K562 (cell line): Measurements from ENCODE around the gene ARHGAP26. TPM values are rescaled to one million over a fixed set of nuclear protein-coding genes. Genes with fewer than 3 reads are reported as not detected.

Experiments used
- ATAC-seq: fragments of 200-7000 bp; cut with Tn5 transposase; 3 replicates; pipeline ENCODE4 v1.9.1; 2020; ENCODE audit warnings: moderate library complexity
- BruUV-seq: library from RNA; stranded (reverse); fragments of 400-500 nt; replicated peaks from 2 replicates; lab custom pipeline; 2021; lab: Mats Ljungman, UMichigan
- CTCF ChIA-PET: fragments of 300-600 bp; formaldehyde crosslinking; extraction: SDS; loops from one replicate; lab custom pipeline; 2021; ENCODE audit warnings: low intra/inter-chr PET ratio; lab: Yijun Ruan, JAX
- POLR2A ChIA-PET: fragments of 300-600, 350-650 bp; sonication (Branson Sonifier 250); formaldehyde crosslinking; extraction: SDS; loops from one replicate; lab custom pipeline; 2021; ENCODE audit warnings: antibody characterized with exemption, inconsistent platforms; lab: Yijun Ruan, JAX
- DNase-seq, 4 experiments: peaks; one replicate each; pipeline versions ENCODE4 v3.0.0 to v3.0.0-alpha.2; 2011 to 2018; ENCODE audit warnings: low spot score in 3 of 4, mixed read lengths in 3 of 4; ENCODE audit errors: extremely low read depth in 1 of 4
- FAIRE-seq: peaks from 2 replicates; lab custom pipeline; 2011; peaks lifted over from hg19 to GRCh38; lab: Jason Lieb, UNC
- H2AFZ ChIP-seq: 2 replicates; pipeline ENCODE4 v1.6.0; 2011; ENCODE audit warnings: low read depth, low read length, control low read depth, inconsistent platforms
- H3K27ac ChIP-seq: fragments of 200-600 bp; 3 replicates; pipeline ENCODE4 v1.8.0; 2011; ENCODE audit warnings: low read depth, mild to moderate bottlenecking, control low read depth, inconsistent platforms, low read length, moderate library complexity, mixed read lengths; ENCODE audit errors: extremely low read depth
- H3K27me3 ChIP-seq, 2 experiments: fragments of 300-600 bp in 1 of 2; 2 replicates in 1 of 2; 3 replicates in 1 of 2; pipeline versions ENCODE4 v1.6.0 to v1.8.0; 2011; ENCODE audit warnings: inconsistent platforms in 2 of 2, low read length in 2 of 2, mild to moderate bottlenecking in 1 of 2, mixed read lengths in 1 of 2, moderate library complexity in 1 of 2; ENCODE audit not compliant: control insufficient read depth in 2 of 2, insufficient read depth in 2 of 2
- H3K36me3 ChIP-seq: fragments of 300-600 bp; 3 replicates; pipeline ENCODE4 v1.8.0; 2011; ENCODE audit warnings: mild to moderate bottlenecking, low read length, inconsistent platforms; ENCODE audit not compliant: control insufficient read depth, insufficient read depth
- H3K4me1 ChIP-seq, 2 experiments: fragments of 200-600 bp in 1 of 2; replicated peaks in 1 of 2; 2 replicates in 1 of 2; 3 replicates in 1 of 2; pipeline versions ENCODE4 v1.5.1 to v1.8.0; 2011; ENCODE audit warnings: inconsistent platforms in 2 of 2, low read length in 2 of 2, mild to moderate bottlenecking in 1 of 2, mixed read lengths in 1 of 2, moderate library complexity in 1 of 2; ENCODE audit not compliant: control insufficient read depth in 2 of 2, insufficient read depth in 2 of 2
- H3K4me2 ChIP-seq: 2 replicates; pipeline ENCODE4 v1.6.1; 2011; ENCODE audit warnings: low read length, control low read depth, inconsistent platforms, mixed read lengths; ENCODE audit not compliant: insufficient read depth
- H3K4me3 ChIP-seq: fragments of 200-600 bp; sonication (generic), shearing (Covaris generic); 2 replicates; pipeline ENCODE4 v1.5.1; 2016; ENCODE audit warnings: control low read depth, inconsistent platforms
- H3K79me2 ChIP-seq: fragments of 200-600 bp; 3 replicates; pipeline ENCODE4 v1.8.0; 2011; ENCODE audit warnings: low read length, inconsistent platforms; ENCODE audit not compliant: control insufficient read depth, insufficient read depth
- H3K9ac ChIP-seq, 2 experiments: 2 replicates each; pipeline versions ENCODE4 v1.6.0 to v1.6.1; 2011; ENCODE audit warnings: low read depth in 2 of 2, low read length in 2 of 2, control low read depth in 1 of 2, inconsistent platforms in 1 of 2, mild to moderate bottlenecking in 1 of 2, mixed read lengths in 1 of 2; ENCODE audit not compliant: insufficient read depth in 1 of 2
- H3K9me1 ChIP-seq: one replicate; pipeline ENCODE4 v1.6.0; 2011; ENCODE audit warnings: inconsistent platforms, mild to moderate bottlenecking, low read length, moderate library complexity; ENCODE audit not compliant: control insufficient read depth, insufficient read depth
- H3K9me3 ChIP-seq: replicated peaks from 2 replicates; pipeline ENCODE4 v1.5.1; 2011; ENCODE audit warnings: low read depth, low read length, inconsistent platforms; ENCODE audit not compliant: control insufficient read depth, insufficient read depth
- H4K20me1 ChIP-seq: replicated peaks from 2 replicates; pipeline ENCODE4 v1.6.1; 2011; ENCODE audit warnings: low read length, inconsistent platforms, mixed read lengths; ENCODE audit not compliant: control insufficient read depth, insufficient read depth
- ATF1 ChIP-seq, 2 experiments: fragments of 450-650 bp in 1 of 2; IDR thresholded peaks; 2 replicates each; pipeline ENCODE4 v1.6.1; 2016; ENCODE audit warnings: missing compliant biosample characterization in 1 of 2, missing genetic modification characterization in 1 of 2
- CHD2 ChIP-seq: IDR thresholded peaks from 2 replicates; pipeline ENCODE4 v1.6.1; 2011; ENCODE audit warnings: low read depth, low read length
- EHMT2 ChIP-seq: fragments of 450-650 bp; IDR thresholded peaks from 2 replicates; pipeline ENCODE4 v1.6.1; 2018; ENCODE audit warnings: antibody characterized with exemption
- GATAD2A ChIP-seq: fragments of 450-650 bp; IDR thresholded peaks from 2 replicates; pipeline ENCODE4 v1.6.1; 2017
- MED1 ChIP-seq: sonication (generic); formaldehyde crosslinking; IDR thresholded peaks from 2 replicates; pipeline ENCODE4 v1.8.1; 2023; ENCODE audit warnings: missing genetic modification reagents, borderline replicate concordance
- NCOA4 ChIP-seq: fragments of 450-650 bp; IDR thresholded peaks from 2 replicates; pipeline ENCODE4 v1.6.1; 2018; ENCODE audit warnings: mild to moderate bottlenecking; ENCODE audit not compliant: partially characterized antibody
- POLR2B ChIP-seq: fragments of 450-650 bp; IDR thresholded peaks from 2 replicates; pipeline ENCODE4 v1.6.1; 2018; ENCODE audit warnings: low read depth; ENCODE audit not compliant: partially characterized antibody
- RAD21 ChIP-seq, 2 experiments: fragments of 250-450 bp in 1 of 2; fragments of 450-650 bp in 1 of 2; sonication (Bioruptor Pico) in 1 of 2; formaldehyde crosslinking in 1 of 2; IDR thresholded peaks in 1 of 2; conservative IDR thresholded peaks in 1 of 2; 2 replicates each; pipeline versions ENCODE4 v1.4.0 to v1.8.0; 2020 to 2022; ENCODE audit warnings: mild to moderate bottlenecking in 2 of 2, moderate library complexity in 1 of 2
- SUPT5H ChIP-seq: fragments of 450-650 bp; IDR thresholded peaks from 2 replicates; pipeline ENCODE4 v1.6.1; 2016
- TAF1 ChIP-seq: IDR thresholded peaks from 2 replicates; pipeline ENCODE4 v1.6.1; 2011; ENCODE audit warnings: mild to moderate bottlenecking, low read length, moderate library complexity; ENCODE audit not compliant: insufficient read depth, control insufficient read depth, severe bottlenecking; ENCODE audit errors: extremely low read depth
- ZNF121 ChIP-seq: sonication (generic); formaldehyde crosslinking; conservative IDR thresholded peaks from 2 replicates; pipeline ENCODE4 v1.8.0; 2022; ENCODE audit warnings: missing genetic modification reagents
- WGBS: fragments of 100-300 bp; shearing (Covaris generic); methylation state at CpG from one replicate; pipeline ENCODE4 v1.1.6; 2016; ENCODE audit warnings: low coverage, mixed read lengths; ENCODE audit not compliant: insufficient coverage; ENCODE audit errors: missing lambda C conversion rate; 5-methylcytosine and 5-hydroxymethylcytosine counted together
- in situ Hi-C: fragments of 300-500 bp; cut with MboI; formaldehyde crosslinking; loops from 4 replicates; pipeline ENCODE4 v1.15.0; 2018; ENCODE audit warnings: inconsistent platforms, mixed read lengths
- intact Hi-C: fragments of 100-400 bp; cut with micrococcal nuclease; formaldehyde crosslinking; loops from 2 replicates; pipeline ENCODE4 v1.14.2; 2022
- polyA plus RNA-seq, 8 experiments: library from polyadenylated mRNA; depleted of rRNA in 4 of 8; stranded (reverse) in 5 of 8; unstranded in 3 of 8; fragments of >200 nt; fragmentation: Nextera tagmentation in 2 of 8; fragmentation: Illumina TruSeq in 1 of 8; extraction: Ambion mirVana in 2 of 8; extraction: Trizol in 1 of 8; gene quantifications; 2 replicates each; pipeline versions ENCODE4 v1.2.1 to v1.2.3, GENCODE V29; 2011 to 2014; ENCODE audit warnings: inconsistent platforms in 1 of 8, missing spikeins in 1 of 8
- total RNA-seq, 7 experiments: library from RNA; depleted of rRNA in 6 of 7; stranded (reverse); fragments of >200 nt in 6 of 7; fragmentation: Illumina TruSeq in 2 of 7; extraction: Trizol in 2 of 7; gene quantifications; 2 replicates each; pipeline versions ENCODE4 v1.2.1 to v1.2.3, GENCODE V29; 2011 to 2021; ENCODE audit warnings: low replicate concordance in 1 of 7
- TF ChIP-seq, protein P1 (sequence below), 2 experiments: fragments of 450-650 bp; IDR thresholded peaks; 2 replicates each; pipeline ENCODE4 v1.6.1; 2016; ENCODE audit warnings: mild to moderate bottlenecking in 2 of 2, borderline replicate concordance in 1 of 2, low read depth in 1 of 2, moderate library complexity in 1 of 2
- TF ChIP-seq, protein P2 (sequence below): sonication (generic); IDR thresholded peaks from 2 replicates; pipeline ENCODE4 v1.6.1; 2016

Gene ARHGAP26
- total and polyA plus RNA-seq, 9 of the 15 experiments (the other 6 are each of a cell fraction or from before 2014, with no cell fraction given) = 0.13 to 1.1 (median 0.55) TPM

DNA sequence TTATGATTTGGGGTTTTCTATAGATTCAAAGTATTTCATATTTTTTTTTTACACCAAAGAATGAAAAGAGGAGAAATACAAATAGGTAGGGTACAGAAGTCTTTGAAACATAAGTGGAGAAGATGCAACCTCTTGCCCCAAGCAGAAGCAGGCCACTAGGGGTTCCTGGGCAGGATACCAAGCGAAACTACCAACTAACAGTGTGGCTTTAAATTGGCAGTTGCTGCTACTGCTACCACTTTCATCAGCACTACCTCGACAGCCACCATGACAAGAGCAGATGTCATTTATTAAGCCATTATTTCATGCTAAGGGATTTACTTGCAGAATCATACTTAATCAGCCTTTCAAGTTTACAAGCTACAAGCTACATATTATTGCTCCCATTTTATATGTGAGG lies 345.2 kb downstream of the ARHGAP26 start:
- 15% methylated on average over 2 of the region's 2 CpGs for WGBS
- Histone ChIP-seq H3K4me1 (no peaks in the 10 kb centered on the region), H3K9me1 (no peaks in the 10 kb centered on the region), H3K79me2 (no peaks in the 10 kb centered on the region), H4K20me1 (no peaks in the 10 kb centered on the region), H3K9me3 (no peaks in the 10 kb centered on the region), H2AFZ (no peak overlapping the region), H3K4me2 (no peak overlapping the region), H3K27ac (no peak overlapping the region), H3K9ac (no peak overlapping the region), H3K27me3 (no peaks in the 10 kb centered on the region), H3K36me3 (no peaks in the 10 kb centered on the region), H3K4me3 (no peak overlapping the region)
- intact Hi-C loops (no loop called here), in situ Hi-C loops (no loop called here)
- ChIA-PET CTCF (no interaction called here), POLR2A (no interaction called here)
- no TSS peak for BruUV-seq
- FAIRE-seq (no peak), ATAC-seq (no peak), DNase-seq (no peak)
- TF ChIP-seq SUPT5H (no peak), MED1 (CRISPR knock-in tag) (no peak), GATAD2A (no peak), TAF1 (no peak), ATF1 (CRISPR knock-in tag; IDR thresholded peaks at IDR 0.05) (no peak), ATF1 (tag; IDR thresholded peaks at IDR 0.05) (no peak), POLR2B (no peak), CHD2 (no peak), RAD21 (CRISPR knock-in tag; conservative IDR thresholded peaks at IDR 0.05 in 1 of 2, IDR thresholded peaks at IDR 0.05 in 1 of 2) (no peak), EHMT2 (no peak), ZNF121 (CRISPR knock-in tag) (no peak), NCOA4 (no peak)
- TF ChIP-seq, protein P1, sequence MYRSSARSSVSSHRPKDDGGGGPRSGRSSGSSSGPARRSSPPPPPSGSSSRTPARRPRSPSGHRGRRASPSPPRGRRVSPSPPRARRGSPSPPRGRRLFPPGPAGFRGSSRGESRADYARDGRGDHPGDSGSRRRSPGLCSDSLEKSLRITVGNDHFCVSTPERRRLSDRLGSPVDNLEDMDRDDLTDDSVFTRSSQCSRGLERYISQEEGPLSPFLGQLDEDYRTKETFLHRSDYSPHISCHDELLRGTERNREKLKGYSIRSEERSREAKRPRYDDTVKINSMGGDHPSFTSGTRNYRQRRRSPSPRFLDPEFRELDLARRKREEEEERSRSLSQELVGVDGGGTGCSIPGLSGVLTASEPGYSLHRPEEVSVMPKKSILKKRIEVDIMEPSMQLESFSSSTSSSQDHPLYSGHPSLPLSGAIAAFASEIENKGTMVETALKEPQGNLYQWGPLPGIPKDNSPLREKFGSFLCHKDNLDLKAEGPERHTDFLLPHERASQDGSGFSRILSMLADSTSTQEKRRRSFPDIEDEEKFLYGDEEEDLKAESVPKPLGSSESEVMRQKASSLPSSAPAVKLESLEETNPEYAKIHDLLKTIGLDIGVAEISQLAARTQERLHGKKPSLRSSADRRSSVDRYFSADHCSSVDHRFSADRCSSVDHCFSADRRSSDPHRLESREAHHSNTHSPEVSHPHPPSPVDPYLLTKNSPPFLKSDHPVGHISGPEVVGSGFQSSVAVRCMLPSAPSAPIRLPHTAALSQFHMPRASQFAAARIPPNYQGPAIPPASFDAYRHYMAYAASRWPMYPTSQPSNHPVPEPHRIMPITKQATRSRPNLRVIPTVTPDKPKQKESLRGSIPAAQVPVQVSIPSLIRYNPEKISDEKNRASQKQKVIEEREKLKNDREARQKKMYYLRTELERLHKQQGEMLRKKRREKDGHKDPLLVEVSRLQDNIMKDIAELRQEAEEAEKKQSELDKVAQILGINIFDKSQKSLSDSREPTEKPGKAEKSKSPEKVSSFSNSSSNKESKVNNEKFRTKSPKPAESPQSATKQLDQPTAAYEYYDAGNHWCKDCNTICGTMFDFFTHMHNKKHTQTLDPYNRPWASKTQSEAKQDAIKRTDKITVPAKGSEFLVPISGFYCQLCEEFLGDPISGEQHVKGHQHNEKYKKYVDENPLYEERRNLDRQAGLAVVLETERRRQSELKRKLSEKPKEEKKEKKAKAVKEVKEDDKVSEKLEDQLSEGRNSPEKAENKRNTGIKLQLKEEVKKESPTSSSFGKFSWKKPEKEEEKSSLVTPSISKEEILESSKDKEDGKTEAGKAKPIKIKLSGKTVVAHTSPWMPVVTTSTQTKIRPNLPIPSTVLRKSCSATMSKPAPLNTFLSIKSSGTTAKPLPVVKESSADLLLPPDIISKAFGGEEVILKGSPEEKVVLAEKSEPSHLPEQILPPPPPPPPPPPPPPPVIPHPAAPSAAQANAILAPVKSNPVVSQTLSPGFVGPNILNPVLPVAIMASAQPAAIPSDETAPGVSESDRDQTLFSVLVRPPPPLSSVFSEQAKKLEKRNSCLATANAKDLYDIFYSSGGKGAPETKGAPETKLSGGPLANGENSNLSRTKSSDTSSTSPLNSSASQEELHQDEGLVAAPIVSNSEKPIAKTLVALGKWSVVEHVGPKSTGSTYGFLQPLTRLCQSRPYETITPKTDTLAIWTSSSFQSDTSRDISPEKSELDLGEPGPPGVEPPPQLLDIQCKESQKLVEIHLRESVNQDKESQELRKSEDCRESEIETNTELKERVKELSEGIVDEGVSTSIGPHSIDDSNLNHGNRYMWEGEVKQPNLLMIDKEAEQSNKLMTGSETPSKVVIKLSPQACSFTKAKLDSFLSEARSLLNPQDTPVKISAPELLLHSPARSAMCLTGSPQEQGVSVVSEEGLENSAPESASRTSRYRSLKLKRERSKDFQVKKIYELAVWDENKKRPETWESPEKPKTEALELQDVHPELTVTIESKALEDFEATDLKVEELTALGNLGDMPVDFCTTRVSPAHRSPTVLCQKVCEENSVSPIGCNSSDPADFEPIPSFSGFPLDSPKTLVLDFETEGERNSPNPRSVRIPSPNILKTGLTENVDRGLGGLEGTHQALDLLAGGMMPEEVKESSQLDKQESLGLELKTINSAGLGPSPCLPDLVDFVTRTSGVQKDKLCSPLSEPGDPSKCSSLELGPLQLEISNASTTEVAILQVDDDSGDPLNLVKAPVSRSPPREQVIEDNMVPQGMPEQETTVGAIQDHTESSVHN (IDR thresholded peaks at IDR 0.05; ENCODE audit: borderline replicate concordance in 1 of 2, low read depth in 1 of 2) = no peak
- TF ChIP-seq, protein P2, sequence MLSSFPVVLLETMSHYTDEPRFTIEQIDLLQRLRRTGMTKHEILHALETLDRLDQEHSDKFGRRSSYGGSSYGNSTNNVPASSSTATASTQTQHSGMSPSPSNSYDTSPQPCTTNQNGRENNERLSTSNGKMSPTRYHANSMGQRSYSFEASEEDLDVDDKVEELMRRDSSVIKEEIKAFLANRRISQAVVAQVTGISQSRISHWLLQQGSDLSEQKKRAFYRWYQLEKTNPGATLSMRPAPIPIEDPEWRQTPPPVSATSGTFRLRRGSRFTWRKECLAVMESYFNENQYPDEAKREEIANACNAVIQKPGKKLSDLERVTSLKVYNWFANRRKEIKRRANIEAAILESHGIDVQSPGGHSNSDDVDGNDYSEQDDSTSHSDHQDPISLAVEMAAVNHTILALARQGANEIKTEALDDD = no peak
